ENCODE results near the gene HEBP2.

The HEBP2 gene

DNA sequence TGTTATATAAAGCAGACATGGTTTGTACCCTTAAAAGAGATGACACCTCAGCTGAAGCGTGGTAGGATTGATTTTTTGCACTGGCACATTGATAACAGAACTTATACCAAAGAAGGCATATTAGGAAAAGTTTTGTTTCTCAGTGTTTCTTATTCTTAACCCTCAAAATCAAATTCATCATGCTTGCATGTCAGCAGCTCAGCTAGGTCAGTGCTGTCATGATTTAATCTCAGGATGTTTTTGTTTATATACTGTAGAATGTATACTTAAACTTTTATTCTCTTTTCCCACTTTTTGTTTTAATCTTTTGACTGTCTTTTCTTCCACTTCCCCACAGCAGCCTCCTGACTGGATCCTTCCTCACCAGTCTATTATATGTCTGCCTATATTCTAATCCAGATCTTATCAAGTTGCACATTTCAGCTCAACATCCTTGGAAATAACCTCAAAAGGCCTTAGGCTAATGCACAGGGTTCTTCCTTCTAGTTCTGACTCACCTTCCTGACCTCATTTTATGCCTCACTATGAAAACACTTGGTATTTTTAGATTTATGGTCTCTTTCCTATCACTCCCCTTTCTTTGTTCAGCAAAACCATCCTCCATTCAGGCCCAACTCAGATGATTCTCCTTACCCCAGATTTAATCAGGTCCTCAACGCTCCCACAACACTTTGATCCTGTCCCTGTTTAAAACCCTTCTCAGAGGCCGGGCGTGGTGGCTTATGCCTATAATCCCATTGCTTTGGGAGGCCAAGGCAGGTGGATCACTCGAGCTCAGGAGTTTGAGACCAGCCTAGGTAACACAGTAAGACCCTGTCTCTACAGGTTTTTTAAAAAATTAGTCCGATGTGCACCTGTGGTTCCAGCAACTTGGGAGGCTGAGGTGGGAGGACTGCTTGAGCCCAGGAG is 7.2 kb downstream of the HEBP2 start:
- no peaks in the 10 kb centered on the region for H4K20me1 ChIP-seq (ENCODE audit: insufficient read depth, low read length)
- peaks cover 34% of the 10 kb centered on the region for H3K36me3 ChIP-seq (replicated peaks; ENCODE audit: low read depth, low read length)
- no peaks in the 10 kb centered on the region for H3K9me3 ChIP-seq (ENCODE audit: insufficient read depth, low read length)
- no peaks in the 10 kb centered on the region for H3K27me3 ChIP-seq (ENCODE audit: low read depth, low read length)
- H3K9ac ChIP-seq (ENCODE audit: low read length), result no peak overlapping the region
- H3K79me2 ChIP-seq (ENCODE audit: low read length), result no peaks in the 10 kb centered on the region
- peak overlapping the region; percentile 50 for H3K4me2 ChIP-seq (ENCODE audit: low read length)
- no peak overlapping the region for H2AFZ ChIP-seq (ENCODE audit: low read depth, low read length)
- H3K4me1 ChIP-seq (ENCODE audit: low read length), result peaks cover 14% of the 10 kb centered on the region
- no peak for TF ChIP-seq EZH2phosphoT487 (IDR thresholded peaks at IDR 0.05; ENCODE audit: low read depth)
- TF ChIP-seq, protein P1, sequence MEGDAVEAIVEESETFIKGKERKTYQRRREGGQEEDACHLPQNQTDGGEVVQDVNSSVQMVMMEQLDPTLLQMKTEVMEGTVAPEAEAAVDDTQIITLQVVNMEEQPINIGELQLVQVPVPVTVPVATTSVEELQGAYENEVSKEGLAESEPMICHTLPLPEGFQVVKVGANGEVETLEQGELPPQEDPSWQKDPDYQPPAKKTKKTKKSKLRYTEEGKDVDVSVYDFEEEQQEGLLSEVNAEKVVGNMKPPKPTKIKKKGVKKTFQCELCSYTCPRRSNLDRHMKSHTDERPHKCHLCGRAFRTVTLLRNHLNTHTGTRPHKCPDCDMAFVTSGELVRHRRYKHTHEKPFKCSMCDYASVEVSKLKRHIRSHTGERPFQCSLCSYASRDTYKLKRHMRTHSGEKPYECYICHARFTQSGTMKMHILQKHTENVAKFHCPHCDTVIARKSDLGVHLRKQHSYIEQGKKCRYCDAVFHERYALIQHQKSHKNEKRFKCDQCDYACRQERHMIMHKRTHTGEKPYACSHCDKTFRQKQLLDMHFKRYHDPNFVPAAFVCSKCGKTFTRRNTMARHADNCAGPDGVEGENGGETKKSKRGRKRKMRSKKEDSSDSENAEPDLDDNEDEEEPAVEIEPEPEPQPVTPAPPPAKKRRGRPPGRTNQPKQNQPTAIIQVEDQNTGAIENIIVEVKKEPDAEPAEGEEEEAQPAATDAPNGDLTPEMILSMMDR (IDR thresholded peaks at IDR 0.05; ENCODE audit: low read depth, low read length), result no peak
- no peak overlapping the region for H3K4me3 ChIP-seq (ENCODE audit: low read length)
- H3K27ac ChIP-seq (ENCODE audit: low read length), result 0 out of 2 replicates have a peak overlapping the region, but pooled peaks have one; percentile 23

DNA sequence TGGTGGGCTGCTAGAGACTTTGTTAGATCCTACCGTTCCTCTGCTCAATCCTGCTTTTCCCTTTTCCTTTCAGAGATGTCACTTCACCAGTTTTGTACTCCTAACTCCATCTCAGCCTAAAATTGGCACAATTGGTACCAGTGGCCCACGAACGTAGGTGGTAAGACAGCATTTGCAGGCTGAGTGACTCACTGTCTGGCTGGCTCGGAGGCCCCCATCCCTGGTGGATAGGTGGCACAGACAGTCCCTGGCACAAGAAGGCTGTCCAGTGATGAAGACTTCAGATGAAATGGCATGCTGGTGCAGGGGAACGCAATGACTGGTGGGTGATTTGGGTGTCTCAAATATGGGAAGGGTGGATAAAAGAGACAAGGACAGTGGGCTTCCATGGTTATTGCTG is 11.1 kb downstream of the HEBP2 start:
- H3K36me3 ChIP-seq (replicated peaks; ENCODE audit: low read depth, low read length), result peaks cover 24% of the 10 kb centered on the region
- H4K20me1 ChIP-seq (ENCODE audit: insufficient read depth, low read length), result no peaks in the 10 kb centered on the region

DNA sequence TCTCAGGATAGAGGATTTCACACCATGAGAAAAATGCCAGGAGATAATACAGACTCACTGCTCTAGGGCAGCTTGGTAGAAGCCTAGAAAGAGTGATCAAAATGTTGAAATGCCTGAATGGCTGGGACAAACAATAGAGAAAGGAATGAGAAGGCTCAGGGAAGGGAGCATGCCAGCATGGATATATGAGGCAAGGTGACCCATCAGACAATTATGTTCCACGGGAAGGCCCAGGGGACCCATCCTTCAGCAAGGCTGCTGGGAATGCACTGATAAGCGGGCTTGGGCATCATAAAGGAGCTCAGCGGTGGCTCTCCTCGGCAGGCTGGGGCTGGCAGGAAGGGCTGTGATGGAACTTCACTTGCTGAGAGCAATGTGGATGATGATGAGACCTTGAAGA is 12.2 kb downstream of the HEBP2 start:
- Histone ChIP-seq H3K4me3 (ENCODE audit: low read length) (no peak overlapping the region), H3K4me1 (ENCODE audit: low read length) (peaks cover 7% of the 10 kb centered on the region), H3K27me3 (ENCODE audit: low read depth, low read length) (no peaks in the 10 kb centered on the region), H3K4me2 (ENCODE audit: low read length) (no peak overlapping the region), H3K36me3 (replicated peaks; ENCODE audit: low read depth, low read length) (peaks cover 24% of the 10 kb centered on the region), H3K9me3 (ENCODE audit: insufficient read depth, low read length) (no peaks in the 10 kb centered on the region), H4K20me1 (ENCODE audit: insufficient read depth, low read length) (no peaks in the 10 kb centered on the region), H3K27ac (ENCODE audit: low read length) (no peak overlapping the region), H3K79me2 (ENCODE audit: low read length) (no peaks in the 10 kb centered on the region), H2AFZ (ENCODE audit: low read depth, low read length) (no peak overlapping the region), H3K9ac (ENCODE audit: low read length) (no peak overlapping the region)
- TF ChIP-seq, protein P1 (IDR thresholded peaks at IDR 0.05; ENCODE audit: low read depth, low read length), result no peak
- TF ChIP-seq EZH2phosphoT487 (IDR thresholded peaks at IDR 0.05; ENCODE audit: low read depth), result no peak

More for the DNA sequence above, 11.1 kb downstream of the HEBP2 start:
- no peaks in the 10 kb centered on the region for H3K27me3 ChIP-seq (ENCODE audit: low read depth, low read length)
- no peak overlapping the region for H3K9ac ChIP-seq (ENCODE audit: low read length)
- no peak overlapping the region for H2AFZ ChIP-seq (ENCODE audit: low read depth, low read length)
- H3K27ac ChIP-seq (ENCODE audit: low read length), result no peak overlapping the region
- H3K9me3 ChIP-seq (ENCODE audit: insufficient read depth, low read length), result no peaks in the 10 kb centered on the region
- peaks cover 14% of the 10 kb centered on the region for H3K4me1 ChIP-seq (ENCODE audit: low read length)
- no peak for TF ChIP-seq EZH2phosphoT487 (IDR thresholded peaks at IDR 0.05; ENCODE audit: low read depth)
- TF ChIP-seq, protein P1 (IDR thresholded peaks at IDR 0.05; ENCODE audit: low read depth, low read length), result no peak
- H3K4me2 ChIP-seq (ENCODE audit: low read length), result no peak overlapping the region
- no peaks in the 10 kb centered on the region for H3K79me2 ChIP-seq (ENCODE audit: low read length)
- no peak overlapping the region for H3K4me3 ChIP-seq (ENCODE audit: low read length)

DNA sequence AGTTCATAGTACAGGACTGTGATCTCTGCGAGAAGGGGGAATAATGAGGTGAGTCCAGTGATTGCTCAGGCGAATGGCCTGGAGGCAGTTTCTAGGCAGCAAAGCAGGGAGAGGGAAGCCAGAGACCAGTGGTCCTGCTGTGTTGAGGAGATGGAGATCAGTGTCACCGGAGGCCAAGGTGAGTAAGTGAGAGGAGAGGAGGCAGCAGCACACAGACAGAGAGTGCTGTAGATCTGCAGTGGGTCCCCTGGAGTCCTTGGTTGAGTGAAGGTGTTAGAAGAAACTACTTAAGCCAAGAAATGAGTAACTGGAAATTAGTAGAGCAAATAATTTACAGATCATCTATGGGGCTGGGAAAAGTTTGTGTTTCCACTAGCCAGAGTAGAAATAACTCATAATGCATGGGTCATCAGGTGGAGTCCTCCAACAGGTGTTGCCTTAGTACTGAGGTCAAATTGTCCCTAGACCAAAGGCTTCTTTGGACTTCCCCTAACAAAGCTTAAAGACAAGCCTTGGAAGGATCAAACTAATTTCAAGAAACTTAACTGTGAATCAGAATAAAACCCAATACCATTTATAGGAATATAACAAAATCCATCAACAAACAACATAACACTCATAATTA is 13.6 kb downstream of the HEBP2 start:
- H3K27ac ChIP-seq (ENCODE audit: low read length), result no peak overlapping the region
- H3K79me2 ChIP-seq (ENCODE audit: low read length), result no peaks in the 10 kb centered on the region
- no peaks in the 10 kb centered on the region for H3K9me3 ChIP-seq (ENCODE audit: insufficient read depth, low read length)
- H3K27me3 ChIP-seq (ENCODE audit: low read depth, low read length), result no peaks in the 10 kb centered on the region
- no peak overlapping the region for H3K4me2 ChIP-seq (ENCODE audit: low read length)
- H3K4me3 ChIP-seq (ENCODE audit: low read length), result no peak overlapping the region
- no peaks in the 10 kb centered on the region for H3K4me1 ChIP-seq (ENCODE audit: low read length)
- H3K36me3 ChIP-seq (replicated peaks; ENCODE audit: low read depth, low read length), result peaks cover 18% of the 10 kb centered on the region
- TF ChIP-seq, protein P1 (IDR thresholded peaks at IDR 0.05; ENCODE audit: low read depth, low read length), result no peak
- no peak for TF ChIP-seq EZH2phosphoT487 (IDR thresholded peaks at IDR 0.05; ENCODE audit: low read depth)
- H4K20me1 ChIP-seq (ENCODE audit: insufficient read depth, low read length), result no peaks in the 10 kb centered on the region
- H2AFZ ChIP-seq (ENCODE audit: low read depth, low read length), result no peak overlapping the region
- no peak overlapping the region for H3K9ac ChIP-seq (ENCODE audit: low read length)

Data from OCI-LY3 (cell line).